Measurements from ENCODE around the gene SLC25A13. TPM values are rescaled to one million over a fixed set of nuclear protein-coding genes. Genes with fewer than 3 reads are reported as not detected.

The SLC25A13 gene
- total RNA-seq, 1 donor from 2014 or later: 47.4 TPM

- no peaks in the 10 kb centered on the region for H3K27me3 Mint-ChIP-seq (ENCODE audit: low read depth)
- no peaks in the 10 kb centered on the region for H3K9me3 Mint-ChIP-seq
- H3K4me3 Mint-ChIP-seq: no peak overlapping the region
- no peaks in the 10 kb centered on the region for H3K4me1 Mint-ChIP-seq
- peaks cover 17% of the 10 kb centered on the region for H3K36me3 Mint-ChIP-seq
- H3K27ac Mint-ChIP-seq: no peak overlapping the region
- DNase-seq (ENCODE audit: low spot score in 2 of 2, unreplicated experiment in 2 of 2): no peak
- TF ChIP-seq, protein P1, sequence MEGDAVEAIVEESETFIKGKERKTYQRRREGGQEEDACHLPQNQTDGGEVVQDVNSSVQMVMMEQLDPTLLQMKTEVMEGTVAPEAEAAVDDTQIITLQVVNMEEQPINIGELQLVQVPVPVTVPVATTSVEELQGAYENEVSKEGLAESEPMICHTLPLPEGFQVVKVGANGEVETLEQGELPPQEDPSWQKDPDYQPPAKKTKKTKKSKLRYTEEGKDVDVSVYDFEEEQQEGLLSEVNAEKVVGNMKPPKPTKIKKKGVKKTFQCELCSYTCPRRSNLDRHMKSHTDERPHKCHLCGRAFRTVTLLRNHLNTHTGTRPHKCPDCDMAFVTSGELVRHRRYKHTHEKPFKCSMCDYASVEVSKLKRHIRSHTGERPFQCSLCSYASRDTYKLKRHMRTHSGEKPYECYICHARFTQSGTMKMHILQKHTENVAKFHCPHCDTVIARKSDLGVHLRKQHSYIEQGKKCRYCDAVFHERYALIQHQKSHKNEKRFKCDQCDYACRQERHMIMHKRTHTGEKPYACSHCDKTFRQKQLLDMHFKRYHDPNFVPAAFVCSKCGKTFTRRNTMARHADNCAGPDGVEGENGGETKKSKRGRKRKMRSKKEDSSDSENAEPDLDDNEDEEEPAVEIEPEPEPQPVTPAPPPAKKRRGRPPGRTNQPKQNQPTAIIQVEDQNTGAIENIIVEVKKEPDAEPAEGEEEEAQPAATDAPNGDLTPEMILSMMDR (IDR thresholded peaks at IDR 0.05; ENCODE audit: unreplicated experiment): no peak
Observed at GRCh38 chr7:96152706-96153105, 169.2 kb downstream of the SLC25A13 start.

GRCh38 chr7:96151889-96152288 lies 170.0 kb downstream of the SLC25A13 start:
- H3K27ac Mint-ChIP-seq: no peak overlapping the region
- TF ChIP-seq, protein P1 (IDR thresholded peaks at IDR 0.05; ENCODE audit: unreplicated experiment): no peak
- DNase-seq (ENCODE audit: low spot score in 2 of 2, unreplicated experiment in 2 of 2): no peak
- H3K36me3 Mint-ChIP-seq: peaks cover 16% of the 10 kb centered on the region
- peaks cover under 1% of the 10 kb centered on the region for H3K4me1 Mint-ChIP-seq
- no peaks in the 10 kb centered on the region for H3K27me3 Mint-ChIP-seq (ENCODE audit: low read depth)
- H3K9me3 Mint-ChIP-seq: no peaks in the 10 kb centered on the region
- H3K4me3 Mint-ChIP-seq: no peak overlapping the region

GRCh38 chr7:96144260-96144526 lies 177.7 kb downstream of the SLC25A13 start:
- peaks cover 3% of the 10 kb centered on the region for H3K9me3 Mint-ChIP-seq
- TF ChIP-seq, protein P1 (IDR thresholded peaks at IDR 0.05; ENCODE audit: unreplicated experiment): no peak
- H3K4me3 Mint-ChIP-seq: no peak overlapping the region
- peaks cover 21% of the 10 kb centered on the region for H3K4me1 Mint-ChIP-seq
- peaks cover 7% of the 10 kb centered on the region for H3K36me3 Mint-ChIP-seq
- DNase-seq (ENCODE audit: low spot score in 2 of 2, unreplicated experiment in 2 of 2): no peak
- H3K27me3 Mint-ChIP-seq (ENCODE audit: low read depth): no peaks in the 10 kb centered on the region
- H3K27ac Mint-ChIP-seq: no peak overlapping the region

DNA sequence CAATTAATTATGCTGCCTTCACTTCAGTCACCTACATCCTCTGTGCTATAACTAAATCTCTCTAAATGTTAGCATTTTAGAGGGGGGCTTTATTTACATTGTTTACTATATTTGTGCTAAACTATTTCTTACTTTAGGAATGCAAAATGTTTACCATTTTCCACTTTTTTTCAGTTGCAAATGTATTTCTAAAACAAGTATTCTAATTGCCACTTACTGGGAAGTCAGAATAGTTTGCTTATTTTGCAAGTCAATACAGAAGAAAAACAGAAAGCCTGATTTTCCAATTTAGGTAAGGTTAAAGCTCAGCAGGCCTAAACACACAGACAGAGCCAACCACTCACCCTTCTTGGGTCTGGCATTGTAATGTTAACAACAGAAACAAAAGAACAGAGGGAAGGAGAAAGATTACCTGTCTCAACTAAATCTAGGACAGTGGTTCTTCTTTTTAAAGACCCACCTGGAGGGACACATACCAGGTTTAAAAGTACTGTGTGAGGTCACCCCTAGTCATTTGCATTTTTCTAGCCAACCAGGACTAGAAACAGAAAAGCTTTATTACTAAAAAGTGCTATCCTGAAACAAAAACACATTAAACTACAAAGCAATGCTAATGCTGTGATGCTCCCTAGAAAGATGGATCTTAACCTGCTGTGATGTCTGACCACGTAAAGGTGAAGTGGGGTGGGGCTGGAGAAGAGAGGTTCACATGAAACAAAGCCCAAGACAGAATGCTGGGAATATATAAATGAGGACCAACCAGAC lies 178.2 kb downstream of the SLC25A13 start:
- Mint-ChIP-seq H3K36me3 (peaks cover 7% of the 10 kb centered on the region), H3K9me3 (peaks cover 3% of the 10 kb centered on the region), H3K4me1 (peaks cover 21% of the 10 kb centered on the region), H3K4me3 (no peak overlapping the region), H3K27ac (no peak overlapping the region), H3K27me3 (ENCODE audit: low read depth) (no peaks in the 10 kb centered on the region)
- TF ChIP-seq, protein P1 (IDR thresholded peaks at IDR 0.05; ENCODE audit: unreplicated experiment): no peak
- DNase-seq (ENCODE audit: low spot score in 2 of 2, unreplicated experiment in 2 of 2): no peak

- H3K4me1 Mint-ChIP-seq: peaks cover 41% of the 10 kb centered on the region
- TF ChIP-seq, protein P1 (IDR thresholded peaks at IDR 0.05; ENCODE audit: unreplicated experiment): no peak
- no peak for DNase-seq (ENCODE audit: low spot score in 2 of 2, unreplicated experiment in 2 of 2)
- H3K36me3 Mint-ChIP-seq: peaks cover 24% of the 10 kb centered on the region
- H3K27ac Mint-ChIP-seq: peak overlapping the region; percentile 3
- H3K9me3 Mint-ChIP-seq: peaks cover 9% of the 10 kb centered on the region
- H3K4me3 Mint-ChIP-seq: no peak overlapping the region
- H3K27me3 Mint-ChIP-seq (ENCODE audit: low read depth): no peaks in the 10 kb centered on the region
Observed at GRCh38 chr7:96136600-96137239, 185.2 kb downstream of the SLC25A13 start.
